Measurements from ENCODE around the gene NOVA2.

The NOVA2 gene, protein sequence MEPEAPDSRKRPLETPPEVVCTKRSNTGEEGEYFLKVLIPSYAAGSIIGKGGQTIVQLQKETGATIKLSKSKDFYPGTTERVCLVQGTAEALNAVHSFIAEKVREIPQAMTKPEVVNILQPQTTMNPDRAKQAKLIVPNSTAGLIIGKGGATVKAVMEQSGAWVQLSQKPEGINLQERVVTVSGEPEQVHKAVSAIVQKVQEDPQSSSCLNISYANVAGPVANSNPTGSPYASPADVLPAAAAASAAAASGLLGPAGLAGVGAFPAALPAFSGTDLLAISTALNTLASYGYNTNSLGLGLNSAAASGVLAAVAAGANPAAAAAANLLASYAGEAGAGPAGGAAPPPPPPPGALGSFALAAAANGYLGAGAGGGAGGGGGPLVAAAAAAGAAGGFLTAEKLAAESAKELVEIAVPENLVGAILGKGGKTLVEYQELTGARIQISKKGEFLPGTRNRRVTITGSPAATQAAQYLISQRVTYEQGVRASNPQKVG

DNA sequence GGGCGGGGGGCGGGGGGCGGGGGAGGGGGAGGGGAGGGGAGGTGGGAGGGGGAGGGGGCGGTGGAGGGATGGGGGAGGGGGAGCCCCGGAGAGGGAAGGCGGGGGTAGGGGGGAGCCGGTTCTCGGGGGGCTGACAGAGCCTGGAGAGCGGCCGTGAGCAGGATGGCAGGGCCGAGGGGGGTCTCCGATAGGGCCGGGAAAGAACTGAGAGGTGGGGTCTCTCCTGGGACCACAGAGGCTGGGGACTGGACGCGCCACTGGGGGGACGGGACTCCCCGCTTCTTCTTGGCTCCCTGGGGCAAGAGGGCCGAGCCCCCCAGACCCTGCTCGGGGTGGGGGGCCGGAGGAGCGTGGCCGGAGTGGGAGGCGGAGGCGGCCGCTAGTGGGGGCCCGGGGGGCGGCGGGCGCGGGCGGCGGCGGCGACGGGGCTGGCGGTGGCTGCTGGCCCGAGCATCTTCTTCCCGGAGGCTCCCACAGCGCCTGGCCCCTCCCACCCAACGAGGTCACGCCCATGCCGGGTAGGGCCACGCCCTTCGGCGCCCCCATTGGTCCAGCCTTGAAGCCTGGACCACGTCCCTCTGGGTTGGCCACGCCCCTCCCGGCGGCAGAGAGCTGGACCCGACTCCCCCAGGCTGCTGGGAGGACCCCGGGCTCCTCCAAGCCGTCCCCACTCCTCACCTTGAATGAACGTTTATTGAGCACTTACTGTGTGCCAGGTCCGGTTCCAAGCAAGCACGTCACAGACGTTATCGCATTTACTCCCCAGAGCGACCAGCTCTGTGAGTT, at the start of gene NOVA2:
TSS of gene NOVA2 (minus strand) at position 313 of the 786 bp plus-strand sequence. CDS start 514 bp downstream, outside the sequence.
- DNase-seq: no peak

DNA sequence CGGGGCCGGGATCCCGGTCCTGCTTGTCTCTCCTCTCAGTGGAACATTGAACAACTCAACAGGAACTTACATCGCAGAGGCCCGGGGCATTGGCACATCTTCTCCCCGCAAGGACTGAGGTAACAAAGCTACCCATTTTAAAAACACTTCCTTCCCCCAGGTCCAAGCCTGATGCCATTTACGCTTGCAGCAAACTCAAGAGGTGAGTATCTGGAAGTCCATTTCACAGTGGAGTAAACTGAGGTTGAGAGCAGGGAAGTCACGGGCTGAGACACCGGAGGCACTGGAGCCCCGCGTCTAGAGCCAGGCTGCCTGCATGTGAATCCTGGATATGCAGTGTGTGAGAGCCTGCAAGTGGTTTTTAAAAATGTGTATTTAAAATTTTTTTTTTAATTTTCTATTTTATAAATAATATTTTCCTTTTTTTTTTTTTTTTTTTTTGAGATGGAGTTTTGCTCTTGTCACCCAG, 49.7 kb upstream of the NOVA2 start:
- no peak for DNase-seq

DNA sequence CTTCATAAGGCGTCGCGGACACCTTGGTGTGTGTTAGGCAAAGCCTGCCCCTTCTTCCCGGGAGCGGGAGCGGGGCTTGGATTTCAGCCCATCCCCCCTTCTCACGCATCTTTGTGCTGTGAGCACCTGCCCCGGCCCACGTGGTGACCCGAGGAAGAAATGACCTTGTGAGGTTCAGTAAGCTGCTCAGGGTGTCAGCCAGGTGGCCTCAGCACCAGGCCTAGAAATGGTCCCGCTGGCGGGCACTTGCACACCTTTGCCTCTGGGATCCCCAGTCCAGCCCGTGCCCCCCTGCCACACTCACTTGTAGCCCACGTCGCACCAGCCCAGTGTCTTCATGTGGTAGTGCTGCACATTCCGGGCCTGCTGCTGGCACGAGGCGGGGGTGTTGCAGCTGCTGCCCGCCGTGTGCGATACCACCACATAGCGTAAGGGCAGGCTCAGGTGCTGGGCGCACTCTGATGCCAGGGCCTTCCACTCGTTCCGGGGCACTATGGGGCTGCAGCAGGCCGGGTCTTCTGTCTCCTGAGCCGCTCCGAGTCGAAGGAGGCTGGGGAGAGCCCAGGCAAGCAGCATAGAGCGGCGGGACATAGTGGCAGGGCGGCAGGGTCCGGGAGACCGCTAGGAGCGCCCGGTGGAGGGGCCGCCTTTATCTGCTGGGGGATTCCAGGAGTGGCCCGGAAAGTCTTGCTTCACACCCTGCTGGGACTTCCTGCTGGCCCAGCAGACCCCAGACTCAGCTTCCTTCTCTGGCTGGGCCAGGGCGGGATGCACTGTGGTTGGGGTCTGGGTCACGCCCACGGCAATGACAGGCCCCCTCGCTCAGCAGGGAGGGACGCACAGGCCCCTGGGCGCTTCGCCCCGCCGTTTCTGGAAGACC, 49.0 kb upstream of the NOVA2 start, which contains the start of gene PGLYRP1:
TSS of gene PGLYRP1 (minus strand) at position 623 of the 880 bp plus-strand sequence. CDS start at position 591, 32 bp downstream.
- no peak for DNase-seq

DNA sequence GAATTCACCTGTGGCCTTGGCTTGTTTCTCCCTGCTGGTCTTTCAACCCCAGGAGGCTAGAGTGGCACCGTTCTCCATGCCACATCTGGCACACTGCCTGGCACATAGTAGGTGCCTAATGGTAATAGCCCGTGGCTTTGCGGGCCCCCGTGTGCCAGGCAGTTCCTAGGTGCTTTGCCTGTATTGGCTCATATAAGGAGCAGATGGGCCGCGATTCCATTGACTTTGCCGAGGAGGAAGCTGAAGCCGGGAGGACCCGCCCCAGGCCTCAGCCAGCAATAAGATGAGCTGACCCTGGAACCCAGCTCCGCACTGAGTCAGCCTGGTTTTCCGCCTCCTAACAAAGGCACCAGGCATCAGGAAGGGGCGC, 48.4 kb upstream of the NOVA2 start:
- no peak for DNase-seq

DNA sequence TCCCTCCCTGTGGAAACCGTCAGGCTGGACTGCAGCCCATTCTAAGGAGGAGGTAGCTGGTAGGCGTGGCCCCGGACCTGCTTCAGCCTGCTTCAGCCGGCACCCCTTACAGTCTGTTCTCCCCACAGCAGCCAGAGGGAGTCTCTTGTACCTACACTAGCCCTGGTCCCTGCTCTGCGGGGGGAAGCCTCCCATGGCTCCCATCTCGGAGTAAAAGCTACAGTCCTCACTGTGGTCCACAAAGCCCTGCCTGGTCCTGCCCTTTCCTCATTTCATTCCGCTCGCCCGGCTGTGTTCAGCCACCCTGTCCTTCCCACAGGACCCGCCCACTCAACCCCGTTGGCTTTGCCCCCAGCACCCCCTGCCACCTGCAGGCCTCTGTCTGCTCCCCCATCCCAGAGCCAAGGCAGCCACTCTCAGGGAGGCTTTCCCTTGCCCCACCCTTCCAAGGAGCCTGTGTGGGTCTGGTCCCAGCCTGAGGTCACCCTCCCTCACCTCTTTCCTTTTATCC, 47.9 kb upstream of the NOVA2 start:
- DNase-seq: no peak

DNA sequence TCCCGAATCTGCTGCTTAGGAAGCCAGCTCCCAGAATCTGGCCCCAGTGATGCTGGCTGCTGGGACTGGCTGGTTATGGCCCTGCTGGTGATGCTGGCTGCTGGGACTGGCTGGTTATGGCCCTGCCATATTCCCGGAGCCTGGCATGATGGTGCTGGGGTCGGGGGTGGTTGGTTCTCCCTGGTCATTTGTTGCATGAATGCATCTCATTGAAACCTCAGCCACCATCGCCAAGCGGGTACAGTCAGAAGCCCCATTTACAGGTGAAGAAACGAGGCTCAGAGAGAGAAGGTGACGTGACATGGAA, 47.1 kb upstream of the NOVA2 start:
- DNase-seq: no peak

DNA sequence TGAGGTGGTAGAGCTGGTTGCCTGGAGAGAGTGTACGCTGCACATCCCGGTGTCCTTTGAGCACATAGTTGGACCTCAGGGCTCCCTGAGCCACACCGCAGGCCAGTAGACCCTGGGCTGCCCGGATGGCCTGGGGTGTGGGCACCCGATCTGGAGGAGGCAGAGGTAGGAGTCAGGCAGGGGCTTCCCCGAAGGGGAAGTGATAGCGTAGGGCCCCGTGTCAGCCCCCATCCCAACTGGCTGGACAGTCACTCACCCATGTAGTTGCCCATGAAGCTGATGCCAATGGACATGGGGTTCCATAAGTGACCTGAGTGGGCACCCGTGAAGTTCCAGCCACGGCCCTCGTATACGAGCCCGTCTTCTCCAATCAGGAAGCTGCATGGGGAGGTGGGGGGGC, 45.6 kb upstream of the NOVA2 start:
- no peak for DNase-seq

DNA sequence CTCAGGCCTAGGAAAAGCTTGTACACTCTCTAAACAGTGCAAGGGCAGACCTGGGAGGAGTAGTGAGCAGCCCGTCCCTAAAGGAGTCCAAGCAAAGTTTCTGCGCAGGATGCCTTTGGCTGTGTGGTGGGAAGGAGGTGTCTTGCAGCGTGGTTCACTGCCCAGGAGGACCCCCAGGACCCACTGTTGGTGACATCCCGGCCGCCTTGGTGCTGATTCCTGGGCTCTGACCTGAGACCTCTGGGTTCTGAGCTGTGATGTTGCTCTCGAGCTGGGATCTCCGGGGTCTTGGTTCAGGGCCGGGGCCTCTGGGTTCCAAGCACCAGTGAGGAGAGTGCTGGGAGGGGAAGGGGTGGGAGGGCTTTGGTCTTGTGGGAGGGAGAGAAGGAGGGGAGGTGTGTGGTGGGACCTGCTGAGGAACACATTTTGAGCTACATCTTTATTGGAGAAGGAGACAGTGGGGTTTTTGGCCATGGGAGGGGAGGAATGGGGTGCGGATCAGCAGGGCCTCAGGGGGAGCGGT, 45.1 kb upstream of the NOVA2 start:
- no peak for DNase-seq

DNA sequence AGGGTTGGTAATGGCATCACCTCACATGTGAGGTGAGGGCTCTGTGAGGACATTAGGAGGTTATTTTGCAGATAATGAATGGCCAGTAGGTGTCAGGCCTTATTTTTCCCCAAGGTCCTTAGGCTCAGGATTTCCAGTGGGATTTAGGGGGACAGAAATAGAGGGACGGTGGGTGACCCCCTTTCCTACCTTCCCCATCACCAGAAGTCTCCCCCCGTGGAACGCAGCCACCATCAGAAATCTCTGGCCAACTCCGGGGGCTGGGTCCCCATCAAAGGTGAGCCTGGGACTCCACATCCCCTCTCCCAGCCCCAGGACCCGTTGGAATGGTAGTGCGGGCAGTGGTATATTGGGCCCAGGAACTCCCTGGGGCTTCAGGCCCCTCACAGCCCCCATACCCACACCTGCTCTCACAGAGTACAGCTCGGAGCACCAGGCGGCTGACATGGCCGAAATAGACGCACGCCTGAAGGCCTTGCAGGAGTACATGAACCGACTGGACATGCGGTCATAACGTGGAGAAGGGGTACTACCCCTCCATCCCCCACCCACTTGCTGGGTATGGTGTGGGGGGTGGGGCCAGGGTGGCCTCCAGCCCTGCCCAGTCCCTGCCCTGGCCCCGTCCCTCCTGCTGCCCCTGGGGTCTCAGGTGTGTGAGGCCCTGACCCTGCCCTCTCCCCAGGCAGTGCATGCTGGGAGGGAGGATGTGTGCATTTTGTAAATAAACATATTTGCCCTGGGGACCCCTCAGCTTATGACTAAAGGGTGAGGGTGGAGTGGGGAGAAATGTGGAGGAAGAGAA, 44.4 kb upstream of the NOVA2 start:
- no peak for DNase-seq

DNA sequence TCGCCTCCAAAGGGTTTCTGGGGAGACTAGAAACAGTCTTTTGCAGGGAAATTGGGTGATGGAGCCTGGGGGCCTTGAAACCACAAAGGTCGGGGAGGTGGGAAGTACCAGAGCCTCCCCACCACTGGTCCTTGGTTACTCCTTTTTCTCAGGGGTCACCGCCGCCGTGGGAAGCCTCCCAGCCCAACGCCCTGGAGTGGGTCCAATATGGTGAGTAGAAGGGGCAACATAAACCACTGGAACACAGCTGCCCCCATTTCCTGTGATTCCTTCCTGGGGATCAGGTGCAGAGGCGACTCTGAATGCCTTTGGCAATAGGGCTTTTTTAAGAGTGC, 43.4 kb upstream of the NOVA2 start:
- DNase-seq: no peak

DNA sequence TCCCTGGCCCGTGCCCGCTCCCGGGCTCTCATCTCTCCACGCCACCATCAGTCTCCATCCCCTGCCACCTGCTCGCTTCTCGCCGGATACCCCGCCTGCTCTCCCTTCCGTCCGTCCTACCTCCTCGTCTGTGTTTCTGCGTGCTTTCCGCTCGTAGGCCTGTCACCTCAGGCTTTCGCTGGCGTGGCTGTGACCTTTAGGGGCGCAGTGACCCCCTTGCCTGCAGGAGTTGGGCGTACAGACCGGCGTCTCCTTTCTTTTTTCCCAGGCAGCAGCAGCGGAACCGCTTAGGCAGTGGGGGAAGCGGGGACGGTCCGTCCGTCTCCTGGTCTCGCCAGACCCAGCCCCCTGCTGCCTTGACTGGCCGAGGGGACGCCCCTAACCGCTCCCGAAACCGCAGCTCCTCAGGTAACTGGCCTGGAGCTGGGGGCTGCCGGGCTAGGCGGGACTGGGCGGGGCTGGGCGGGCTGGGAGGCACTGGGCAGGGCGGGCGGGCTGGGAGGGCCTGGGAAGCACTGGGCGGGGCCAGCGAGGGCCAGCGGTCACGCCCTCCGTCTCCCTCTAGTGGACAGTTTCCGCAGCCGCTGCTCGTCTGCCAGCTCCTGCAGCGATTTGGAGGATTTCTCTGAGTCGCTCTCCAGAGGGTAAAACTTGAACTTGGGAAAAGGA, 42.9 kb upstream of the NOVA2 start:
- DNase-seq: peak; percentile 43

DNA sequence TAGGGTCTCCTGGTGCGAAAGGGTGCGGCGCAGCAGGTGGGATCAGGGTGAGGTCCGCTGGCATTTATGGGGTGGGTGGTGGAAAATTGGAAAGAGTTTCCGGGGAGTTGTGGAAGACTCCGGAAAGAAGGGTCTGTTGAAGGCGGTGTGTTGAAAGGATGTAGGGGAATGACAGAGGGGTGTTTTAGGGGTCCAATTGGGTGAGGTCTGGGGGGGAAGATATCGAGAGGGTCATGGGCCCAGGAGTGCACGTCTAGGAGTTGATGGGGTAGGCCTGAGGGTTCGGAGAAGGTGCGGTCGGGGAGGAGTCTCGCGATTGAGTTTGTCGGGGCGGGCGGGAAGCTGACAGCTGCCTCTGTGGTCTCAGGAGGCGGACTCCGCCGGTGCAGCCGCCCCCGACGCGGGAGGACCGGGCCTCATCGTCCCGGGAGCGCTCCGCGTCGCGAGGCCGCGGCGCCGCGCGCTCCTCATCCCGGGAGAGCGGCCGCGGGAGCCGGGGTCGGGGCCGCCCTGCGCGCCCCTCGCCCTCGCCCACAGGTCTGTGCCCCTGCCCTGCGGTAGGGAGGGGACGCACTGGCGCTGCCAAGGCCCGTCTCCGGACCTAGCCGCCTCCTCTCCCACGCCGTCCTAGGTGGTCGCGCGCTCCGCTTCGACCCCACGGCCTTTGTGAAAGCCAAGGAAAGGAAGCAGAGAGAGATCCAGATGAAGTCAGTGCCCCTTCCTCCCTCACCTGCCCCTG, 42.2 kb upstream of the NOVA2 start:
- DNase-seq: no peak

DNA sequence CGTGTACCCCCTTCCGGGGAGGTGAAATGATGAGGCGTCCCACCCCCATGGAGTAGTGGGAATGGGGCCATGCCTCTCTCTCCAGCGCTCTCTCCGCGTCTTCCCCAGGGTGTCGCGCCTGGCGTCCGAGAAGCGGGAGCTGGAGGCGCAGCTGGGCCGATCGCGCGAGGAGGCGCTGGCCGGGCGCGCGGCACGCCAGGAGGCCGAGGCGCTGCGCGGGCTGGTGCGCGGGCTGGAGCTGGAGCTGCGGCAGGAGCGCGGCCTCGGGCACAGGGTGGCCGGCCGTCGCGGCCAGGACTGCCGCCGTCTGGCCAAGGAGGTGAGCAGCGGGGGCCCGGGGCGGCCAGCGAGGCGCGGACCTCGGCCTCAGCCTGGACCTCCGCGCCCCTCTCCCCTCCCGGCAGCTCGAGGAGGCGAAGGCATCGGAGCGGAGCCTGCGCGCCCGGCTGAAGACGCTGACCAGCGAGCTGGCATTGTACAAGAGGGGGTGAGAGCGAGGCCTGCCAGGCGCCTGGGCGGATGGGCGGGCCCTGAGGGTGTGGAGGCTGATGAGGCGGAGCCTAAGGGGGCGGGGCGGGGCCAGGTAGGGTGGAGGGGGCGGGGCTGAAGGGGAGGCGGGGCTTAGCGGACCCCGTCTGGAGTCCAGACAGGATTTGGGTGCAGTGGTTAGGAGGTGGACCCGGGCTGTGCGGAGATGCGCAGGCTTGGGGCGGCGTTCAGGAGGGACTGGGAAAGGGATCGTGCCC, 41.4 kb upstream of the NOVA2 start:
- DNase-seq: peak; percentile 59

DNA sequence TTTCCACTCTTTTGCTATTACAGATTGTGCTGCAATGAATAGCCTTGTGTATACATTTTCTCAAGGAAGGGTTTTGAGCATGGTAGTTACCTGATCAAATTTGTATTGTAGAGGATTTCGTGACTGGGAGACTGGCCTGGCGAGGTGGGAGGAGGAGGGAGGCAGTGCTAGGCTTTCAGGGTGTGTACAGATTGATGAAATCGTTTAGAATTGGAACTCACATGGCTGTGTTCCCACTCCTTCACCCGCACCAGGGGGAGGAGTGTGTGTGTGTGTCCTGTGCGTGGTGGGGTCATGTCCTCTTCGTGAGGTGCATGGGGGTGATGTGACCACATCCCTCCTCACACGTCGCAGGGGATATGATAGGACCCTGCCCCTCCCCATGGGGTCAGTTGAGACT, 40.9 kb upstream of the NOVA2 start:
- no peak for DNase-seq

DNA sequence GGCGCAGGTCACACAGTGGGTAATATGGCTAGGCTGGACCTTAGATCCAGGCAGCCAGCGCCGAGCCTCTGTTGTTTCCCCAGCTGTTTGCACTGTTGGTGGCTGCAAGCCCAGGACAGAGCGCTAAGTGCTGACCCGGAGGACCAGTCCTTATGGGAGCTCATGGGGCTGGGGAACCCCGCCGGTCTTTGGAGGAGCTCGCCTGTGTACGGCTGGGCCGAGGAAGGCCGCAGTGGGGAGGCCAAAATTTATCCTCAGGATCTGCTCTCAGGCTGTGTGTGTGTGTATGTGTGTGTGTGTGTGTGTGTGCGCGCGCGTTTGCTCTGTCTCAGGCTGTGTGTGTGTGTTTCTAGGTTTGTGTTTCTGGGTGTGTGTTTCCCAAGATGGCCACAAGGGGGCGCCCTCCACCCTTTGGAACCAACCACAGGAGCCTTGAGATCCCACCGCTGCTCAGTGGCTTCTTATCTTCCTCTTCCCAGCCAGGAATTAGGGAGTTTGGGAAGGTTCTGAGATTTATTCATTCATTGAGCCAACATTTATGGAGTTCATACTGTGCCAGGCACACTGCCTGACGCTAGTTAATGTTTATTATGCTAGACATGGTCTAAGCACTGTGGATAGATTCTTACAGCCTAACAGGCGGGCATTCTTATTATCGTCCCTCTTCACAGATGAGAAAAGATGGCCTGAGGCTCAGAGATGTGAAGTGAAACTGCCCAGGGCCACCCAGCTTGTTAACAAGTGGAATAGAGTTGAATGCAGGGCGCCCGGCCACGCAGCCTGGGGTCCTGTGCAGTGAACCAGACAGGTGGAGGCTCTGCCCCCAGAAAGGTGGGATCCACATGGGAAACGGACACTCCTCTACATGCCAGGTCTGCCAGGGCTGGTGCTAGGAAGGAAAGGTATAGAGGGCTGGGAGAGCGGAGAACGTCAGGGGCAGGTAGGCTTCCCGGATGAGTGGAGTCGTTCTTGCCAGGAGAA, 36.2 kb upstream of the NOVA2 start:
- no peak for DNase-seq

DNA sequence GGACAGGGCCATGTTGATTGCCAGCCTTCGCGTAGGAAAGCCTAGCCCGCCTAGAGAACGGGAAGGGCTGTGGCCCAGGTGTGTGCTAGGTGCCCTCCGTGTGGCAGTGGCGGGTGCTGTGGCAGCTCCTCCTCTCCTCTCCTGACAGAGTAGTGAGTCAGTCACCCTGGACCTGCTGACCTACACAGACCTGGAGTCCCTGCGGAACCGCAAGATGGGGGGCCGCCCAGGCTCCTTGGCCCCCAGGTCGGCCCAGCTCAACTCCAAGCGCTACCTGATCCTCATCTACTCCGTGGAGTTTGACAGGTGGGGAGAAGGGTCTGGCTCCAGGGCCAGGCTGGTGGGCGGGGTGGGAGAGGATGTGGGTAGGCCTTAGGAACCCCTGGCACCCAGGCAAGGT, 32.7 kb upstream of the NOVA2 start:
- no peak for DNase-seq

DNA sequence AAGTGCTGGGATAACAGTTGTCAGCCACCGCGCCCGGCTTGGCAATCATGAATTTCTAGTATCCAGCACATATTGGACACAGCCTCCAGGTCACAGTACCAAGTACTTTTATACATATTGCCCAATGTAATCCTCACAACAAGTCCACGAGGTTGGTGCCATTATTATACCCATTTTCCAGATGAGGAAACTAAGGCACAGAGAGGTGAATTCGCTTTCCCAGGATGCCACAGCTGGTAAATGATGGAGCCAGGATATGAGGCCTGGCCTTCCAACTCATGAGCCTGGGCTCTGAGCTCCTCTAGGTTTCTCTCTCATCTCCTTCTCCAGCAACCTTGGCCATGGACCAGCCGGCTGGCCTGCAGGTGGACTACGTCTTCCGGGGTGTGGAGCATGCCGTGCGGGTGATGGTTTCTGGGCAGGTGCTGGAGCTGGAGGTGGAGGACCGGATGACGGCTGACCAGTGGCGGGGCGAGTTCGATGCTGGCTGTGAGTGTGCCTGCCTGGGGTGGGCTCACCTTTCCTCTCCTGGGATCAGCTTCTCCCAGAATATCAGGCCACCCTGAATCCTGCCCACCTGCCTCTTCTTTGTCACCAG, 29.1 kb upstream of the NOVA2 start:
- DNase-seq: no peak
